Loucy (cell line): ENCODE measurements around the gene RSF1.

Source experiments
- H2AFZ ChIP-seq: fragments of 200-600 bp; sonication (generic); 2 replicates; pipeline ENCODE4 v1.6.0; 2016; ENCODE audit warnings: antibody characterized with exemption, mild to moderate bottlenecking, low read length, moderate library complexity
- H3F3A ChIP-seq: fragments of 200-600 bp; 2 replicates; pipeline ENCODE4 v1.6.0; 2016; ENCODE audit warnings: antibody characterized with exemption, low read depth, mild to moderate bottlenecking
- H3K27me3 ChIP-seq: fragments of 200-600 bp; sonication (generic); 2 replicates; pipeline ENCODE4 v1.6.1; 2014; ENCODE audit warnings: low read length, mild to moderate bottlenecking; ENCODE audit not compliant: insufficient read depth, poor library complexity, severe bottlenecking
- H3K36me3 ChIP-seq: fragments of 200-600 bp; sonication (generic); 2 replicates; pipeline ENCODE4 v1.6.1; 2016; ENCODE audit warnings: low read length; ENCODE audit not compliant: insufficient read depth
- H3K4me1 ChIP-seq: fragments of 200-600 bp; sonication (generic); 2 replicates; pipeline ENCODE4 v1.5.1; 2014; ENCODE audit warnings: low read length, mild to moderate bottlenecking; ENCODE audit not compliant: insufficient read depth, poor library complexity, severe bottlenecking
- H3K4me2 ChIP-seq: fragments of 200-600 bp; sonication (generic); 2 replicates; pipeline ENCODE4 v1.6.0; 2014; ENCODE audit warnings: antibody characterized with exemption, low read length, low read depth, mild to moderate bottlenecking; ENCODE audit not compliant: poor library complexity, severe bottlenecking
- H3K4me3 ChIP-seq: fragments of 200-600 bp; sonication (generic); 2 replicates; pipeline ENCODE4 v1.5.1; 2014; ENCODE audit warnings: low read length, mild to moderate bottlenecking, mixed read lengths; ENCODE audit not compliant: poor library complexity, severe bottlenecking
- H3K79me2 ChIP-seq: fragments of 200-600 bp; sonication (generic); 2 replicates; pipeline ENCODE4 v1.6.1; 2014; ENCODE audit warnings: low read length; ENCODE audit not compliant: insufficient read depth
- H3K9ac ChIP-seq: fragments of 200-600 bp; sonication (generic); 2 replicates; pipeline ENCODE4 v1.6.0; 2014; ENCODE audit warnings: mild to moderate bottlenecking, low read depth, low read length, moderate library complexity; ENCODE audit not compliant: poor library complexity, severe bottlenecking
- H3K9me2 ChIP-seq: fragments of 200-600 bp; sonication (generic); replicated peaks from 2 replicates; pipeline ENCODE4 v1.6.1; 2016; ENCODE audit warnings: low read depth, low read length, mixed read lengths
- H3K9me3 ChIP-seq: fragments of 200-600 bp; sonication (generic); 2 replicates; pipeline ENCODE4 v1.6.1; 2014; ENCODE audit warnings: mild to moderate bottlenecking, antibody characterized with exemption, low read length, low read depth; ENCODE audit not compliant: insufficient read depth
- H4K20me1 ChIP-seq: fragments of 200-600 bp; sonication (generic); 2 replicates; pipeline ENCODE4 v1.6.0; 2014; ENCODE audit warnings: antibody characterized with exemption, low read length, mild to moderate bottlenecking; ENCODE audit not compliant: insufficient read depth, poor library complexity, severe bottlenecking
- CTCF ChIP-seq: fragments of 200-600 bp; sonication (generic); conservative IDR thresholded peaks from 2 replicates; pipeline ENCODE4 v1.5.1; 2014; ENCODE audit warnings: mild to moderate bottlenecking, antibody characterized with exemption, low read length
- EZH2phosphoT487 ChIP-seq: fragments of 200-600 bp; IDR thresholded peaks from 2 replicates; pipeline ENCODE4 v1.6.1; 2018; ENCODE audit warnings: antibody characterized with exemption, mild to moderate bottlenecking, moderate library complexity, borderline replicate concordance

The RSF1 gene

GRCh38 chr11:77668760-77669159, 151.8 kb downstream of the RSF1 start:
- H3K9me3 ChIP-seq: no peaks in the 10 kb centered on the region
- no peaks in the 10 kb centered on the region for H3K79me2 ChIP-seq
- no peaks in the 10 kb centered on the region for H4K20me1 ChIP-seq
- peaks cover 68% of the 10 kb centered on the region; the same call in 1 of the 2 replicates for H3K36me3 ChIP-seq
- no peaks in the 10 kb centered on the region for H3K9me2 ChIP-seq
- H2AFZ ChIP-seq: no peak overlapping the region
- no peaks in the 10 kb centered on the region for H3F3A ChIP-seq
- no peak overlapping the region for H3K4me3 ChIP-seq
- no peaks in the 10 kb centered on the region for H3K27me3 ChIP-seq
- no peaks in the 10 kb centered on the region for H3K4me1 ChIP-seq
- no peak overlapping the region for H3K9ac ChIP-seq
- H3K4me2 ChIP-seq: no peak overlapping the region
- no peak for TF ChIP-seq EZH2phosphoT487
- TF ChIP-seq CTCF: no peak

GRCh38 chr11:77665240-77665965, 155.1 kb downstream of the RSF1 start:
- TF ChIP-seq EZH2phosphoT487 (no peak), CTCF (no peak)
- Histone ChIP-seq H3K36me3 (peaks cover 41% of the 10 kb centered on the region; the same call in 1 of the 2 replicates), H3K4me3 (no peak overlapping the region), H3K9ac (no peak overlapping the region), H3F3A (no peaks in the 10 kb centered on the region), H3K4me1 (no peaks in the 10 kb centered on the region), H3K4me2 (no peak overlapping the region), H3K9me2 (no peaks in the 10 kb centered on the region), H2AFZ (no peak overlapping the region), H3K9me3 (no peaks in the 10 kb centered on the region), H3K79me2 (no peaks in the 10 kb centered on the region), H4K20me1 (no peaks in the 10 kb centered on the region), H3K27me3 (no peaks in the 10 kb centered on the region)

- peaks cover 17% of the 10 kb centered on the region; the same call in 1 of the 2 replicates for H3K36me3 ChIP-seq
- no peaks in the 10 kb centered on the region for H3K79me2 ChIP-seq
- H3K4me2 ChIP-seq: no peak overlapping the region
- no peaks in the 10 kb centered on the region for H3K9me3 ChIP-seq
- H3F3A ChIP-seq: no peaks in the 10 kb centered on the region
- H3K9me2 ChIP-seq: no peaks in the 10 kb centered on the region
- H2AFZ ChIP-seq: no peak overlapping the region
- no peaks in the 10 kb centered on the region for H4K20me1 ChIP-seq
- no peak for TF ChIP-seq CTCF
- TF ChIP-seq EZH2phosphoT487: no peak
- no peak overlapping the region for H3K4me3 ChIP-seq
- no peaks in the 10 kb centered on the region for H3K4me1 ChIP-seq
- H3K9ac ChIP-seq: no peak overlapping the region
- H3K27me3 ChIP-seq: no peaks in the 10 kb centered on the region
These were observed 158.9 kb downstream of the RSF1 start for GRCh38 chr11:77661670-77662069.
